ENCODE data around the gene INSL3. TPM values are rescaled to one million over a fixed set of nuclear protein-coding genes. Genes with fewer than 3 reads are reported as not detected.

The INSL3 gene, protein sequence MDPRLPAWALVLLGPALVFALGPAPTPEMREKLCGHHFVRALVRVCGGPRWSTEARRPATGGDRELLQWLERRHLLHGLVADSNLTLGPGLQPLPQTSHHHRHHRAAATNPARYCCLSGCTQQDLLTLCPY
- not detected in 2 replicates for total RNA-seq

DNA sequence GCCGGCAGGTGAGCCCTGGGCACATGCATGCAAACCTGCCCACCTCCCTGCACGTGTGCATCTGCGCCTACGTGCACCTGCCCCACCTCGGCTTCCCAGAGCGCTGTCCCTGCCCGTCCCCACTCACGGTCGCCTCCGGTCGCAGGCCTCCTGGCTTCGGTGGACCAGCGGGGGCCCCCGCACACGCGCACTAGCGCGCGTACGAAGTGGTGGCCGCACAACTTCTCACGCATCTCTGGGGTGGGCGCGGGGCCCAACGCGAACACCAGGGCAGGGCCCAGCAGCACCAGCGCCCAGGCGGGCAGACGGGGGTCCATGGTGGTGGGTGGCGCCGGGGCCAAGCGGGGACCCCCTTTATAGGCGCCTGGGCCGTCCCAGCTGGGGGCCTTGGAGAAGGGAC is at the start of gene INSL3:
INSL3 (minus strand) TSS at position 330 of the 400 bp plus-strand sequence; CDS start at position 317, 13 bp downstream.

DNA sequence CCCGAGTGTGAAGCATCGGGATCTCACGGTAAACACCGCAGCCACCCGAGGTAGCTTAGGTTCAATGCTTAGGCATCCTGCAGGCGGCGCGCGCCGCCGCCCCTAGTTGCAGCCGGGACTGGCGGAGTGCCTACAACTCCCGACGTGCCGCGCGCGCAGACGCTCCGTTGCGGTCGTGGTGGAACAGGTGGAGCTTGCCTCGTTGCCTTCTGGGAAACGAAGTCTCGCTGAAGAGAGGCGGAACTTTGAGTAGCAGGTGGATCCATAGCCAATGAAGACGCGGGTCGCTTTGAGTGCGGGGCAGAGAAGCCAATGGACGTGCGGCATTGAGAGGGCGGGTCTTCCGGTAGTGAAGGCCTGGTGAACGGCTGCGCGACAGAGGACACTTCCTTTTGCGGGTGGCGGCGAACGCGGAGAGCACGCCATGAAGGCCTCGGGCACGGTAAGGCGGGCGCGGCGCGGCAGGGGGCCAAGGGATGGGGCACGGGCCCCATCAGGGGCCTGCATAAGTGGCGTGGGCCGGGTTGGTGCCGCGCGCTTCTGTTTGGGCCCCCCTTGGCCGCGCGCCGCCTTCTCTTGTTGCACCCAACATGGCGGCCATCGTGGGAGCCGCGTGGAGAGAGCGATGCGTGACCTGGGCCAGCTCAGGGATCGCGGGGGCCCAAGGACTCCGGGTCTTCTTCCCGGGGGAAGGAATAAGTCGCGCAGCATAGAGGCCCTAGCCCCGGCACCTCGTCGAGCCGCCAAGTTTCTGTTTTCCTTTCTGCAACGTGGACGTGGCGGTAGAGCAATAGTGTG is 38.4 kb upstream of the INSL3 start, which contains the start of gene RPL18A:
RPL18A (plus strand) TSS at position 378 of the 798 bp plus-strand sequence; CDS start at position 425, 47 bp downstream.

DNA sequence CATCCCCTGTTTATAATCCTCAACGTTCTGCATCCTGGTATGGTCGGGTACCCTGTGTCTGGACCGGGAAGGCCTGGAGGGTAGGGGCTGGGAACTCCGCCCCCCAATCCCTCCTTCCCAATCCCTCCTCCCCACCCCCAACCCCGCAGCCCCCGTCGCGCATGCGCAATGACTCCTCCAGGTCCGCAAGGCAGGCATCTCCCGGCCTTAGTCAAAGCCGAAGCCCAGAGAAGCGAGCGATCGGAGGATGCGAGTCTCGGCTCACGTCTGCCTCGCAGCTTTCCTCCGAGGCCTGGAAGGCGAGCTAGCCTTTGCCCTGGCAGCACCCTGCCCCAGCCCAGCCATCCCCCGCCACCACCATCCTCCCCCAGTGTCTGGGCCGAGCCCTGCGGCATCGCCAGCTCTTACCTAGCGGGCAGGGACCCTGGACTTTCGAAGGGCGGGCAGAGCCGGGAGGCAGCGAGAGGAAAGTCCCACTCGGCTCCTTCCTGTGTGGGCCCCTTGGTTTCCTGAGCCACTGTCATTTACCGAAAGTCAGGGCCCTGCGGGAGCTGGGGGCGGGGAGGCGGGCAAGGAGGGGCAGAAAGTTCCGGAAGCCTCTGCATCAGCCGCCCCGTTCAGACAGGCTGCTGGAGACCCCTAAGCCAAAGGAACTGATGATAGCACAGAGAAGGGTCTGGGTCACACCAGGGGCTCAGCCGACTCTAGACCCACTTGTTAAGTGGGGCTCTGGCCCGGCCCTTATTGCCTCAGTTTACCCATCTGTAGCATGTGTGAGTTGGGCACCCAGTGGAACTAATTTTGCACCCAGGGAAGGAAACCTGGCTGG is 26.4 kb upstream of the INSL3 start, which contains the start of gene JAK3:
JAK3 (minus strand) TSS at position 445 of the 829 bp plus-strand sequence. CDS start 3,565 bp downstream, outside the sequence.

DNA sequence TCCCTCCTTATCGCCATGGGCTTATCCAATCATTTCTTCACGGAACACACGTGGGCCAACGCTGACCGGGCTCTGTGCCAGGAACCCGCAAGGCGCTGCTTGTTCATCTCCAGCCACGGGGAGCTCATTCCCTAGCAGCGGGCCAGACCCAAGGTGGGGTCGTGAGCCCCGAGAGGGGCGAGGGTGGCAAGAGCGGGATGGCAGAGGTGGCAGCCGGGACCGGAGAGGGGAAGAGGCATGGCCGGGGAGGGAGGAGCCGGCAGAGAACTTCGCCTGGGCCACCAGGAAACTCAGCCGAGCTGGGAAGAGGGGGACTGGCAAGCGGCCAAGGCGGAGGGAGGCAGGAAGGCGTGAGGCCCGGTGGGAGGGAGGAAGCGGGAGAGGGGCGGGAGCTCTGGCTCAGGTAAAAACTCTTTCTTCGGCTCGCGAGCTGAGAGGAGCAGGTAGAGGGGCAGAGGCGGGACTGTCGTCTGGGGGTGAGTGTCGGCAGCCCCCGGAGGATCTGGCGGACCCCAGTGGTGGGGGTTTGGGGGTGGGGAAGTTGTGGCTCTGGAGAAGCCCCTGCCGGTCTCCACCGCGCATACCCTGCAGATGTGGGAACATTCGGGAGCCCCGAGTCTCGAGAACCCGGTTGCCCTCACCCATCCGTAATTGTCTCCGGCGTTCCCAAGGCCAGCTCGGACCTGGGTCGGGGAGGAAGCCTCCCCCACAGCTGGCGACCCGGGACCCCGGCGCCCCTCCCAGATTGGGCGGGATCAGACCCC is 26.4 kb downstream of the INSL3 start, which contains the start of gene B3GNT3:
B3GNT3 (plus strand) TSS at position 408 of the 764 bp plus-strand sequence. CDS start 12,670 bp downstream, outside the sequence.

Other genes with a start within 250 kb of the INSL3 start
- 0.16 and 0.25 TPM in 2 replicates for gene UNC13A, start 133.2 kb downstream of the INSL3 start, total RNA-seq
- 40.3 and 45.1 TPM in 2 replicates for gene MAP1S, start 102.0 kb downstream of the INSL3 start, total RNA-seq
- gene FCHO1, start 70.0 kb downstream of the INSL3 start, total RNA-seq: 1.3 and 5.4 TPM in 2 replicates
- gene B3GNT3, start 26.4 kb downstream of the INSL3 start, total RNA-seq: 0.13 TPM in 1 of 2 replicates, not detected in the other
- gene JAK3, start 26.5 kb upstream of the INSL3 start, total RNA-seq: 2.0 and 9.1 TPM in 2 replicates
- gene RPL18A, start 38.4 kb upstream of the INSL3 start, total RNA-seq: 1,802 and 2,236 TPM in 2 replicates
- gene SLC5A5, start 50.4 kb upstream of the INSL3 start, total RNA-seq: not detected in 2 replicates
- 62.6 and 101 TPM in 2 replicates for gene CCDC124, start 111.5 kb upstream of the INSL3 start, total RNA-seq
- gene KCNN1, start 145.6 kb upstream of the INSL3 start, total RNA-seq: not detected in 2 replicates
- 6.2 and 10.9 TPM in 2 replicates for gene ARRDC2, start 186.7 kb upstream of the INSL3 start, total RNA-seq

All from mesangial cell (primary cell).